ENCODE results near the gene SCAPER. TPM values are rescaled to one million over a fixed set of nuclear protein-coding genes. Genes with fewer than 3 reads are reported as not detected.

The SCAPER gene
- total RNA-seq, 1 experiment from 2014 or later: 21.5 TPM

- Histone ChIP-seq H3K4me1 (ENCODE audit: insufficient read depth, low read length, poor library complexity, severe bottlenecking) (no peaks in the 10 kb centered on the region), H3K9me3 (ENCODE audit: low read depth, low read length, poor library complexity, severe bottlenecking) (no peaks in the 10 kb centered on the region), H3K36me3 (ENCODE audit: insufficient read depth, low read length, poor library complexity, severe bottlenecking) (no peaks in the 10 kb centered on the region), H3K4me3 (ENCODE audit: low read depth, low read length, poor library complexity, severe bottlenecking) (peak within 1 kb of the TSS; percentile 99), H3K27me3 (replicated peaks; ENCODE audit: insufficient read depth, low read depth, low read length, poor library complexity) (no peaks in the 10 kb centered on the region), H3K27ac (ENCODE audit: low read depth, low read length, poor library complexity, severe bottlenecking) (peak within 1 kb of the TSS; percentile 87)
- intact Hi-C loops (cut with micrococcal nuclease; ENCODE audit: unreplicated experiment): no loop called here
- no peak for TF ChIP-seq CTCF (conservative IDR thresholded peaks at IDR 0.05; ENCODE audit: low read depth, low read length)
- TF ChIP-seq EZH2 (IDR thresholded peaks at IDR 0.05; ENCODE audit: borderline replicate concordance, low read depth, low read length, poor library complexity, severe bottlenecking): no peak
- CTCF ChIA-PET: interaction anchor here (0.5 kb wide), 1 partner anchor 1988 kb away, joined by 6 read pairs; the partner anchor contains the start of gene SKIC8
- POLR2A ChIA-PET (ENCODE audit: low non-redundant PET): interaction anchor here (0.6 to 0.7 kb wide), 2 partner anchors 14 to 664 kb away, joined by 4 read pairs; partner anchors contain the start of gene SNX33
- BruUV-seq (replicated peaks): no TSS peak
- peak; percentile 97 for DNase-seq (ENCODE audit: low spot score)
These were observed 593.8 kb downstream of the SCAPER start, which contains the start of gene ETFA for GRCh38 chr15:76311100-76311953. Gene ETFA (minus strand): TSS chr15:76311469. CDS start chr15:76311388, 81 bp downstream.

GRCh38 chr15:76310475-76311099 is 594.6 kb downstream of the SCAPER start:
- DNase-seq (ENCODE audit: low spot score): no peak
- BruUV-seq (replicated peaks): TSS peak; percentile 47
- H3K9me3 ChIP-seq (ENCODE audit: low read depth, low read length, poor library complexity, severe bottlenecking): no peaks in the 10 kb centered on the region
- ChIA-PET POLR2A (ENCODE audit: low non-redundant PET) (interaction anchor here (0.6 kb wide), 1 partner anchor 1302 kb away, joined by 3 read pairs; no protein-coding TSS in a partner anchor), CTCF (interaction anchor here (0.7 kb wide), 1 partner anchor 557 kb away, joined by 4 read pairs; no protein-coding TSS in a partner anchor)
- intact Hi-C loops (cut with micrococcal nuclease; ENCODE audit: unreplicated experiment): no loop called here
- H3K27ac ChIP-seq (ENCODE audit: low read depth, low read length, poor library complexity, severe bottlenecking): peak overlapping the region; percentile 87
- TF ChIP-seq CTCF (conservative IDR thresholded peaks at IDR 0.05; ENCODE audit: low read depth, low read length) (no peak), EZH2 (IDR thresholded peaks at IDR 0.05; ENCODE audit: borderline replicate concordance, low read depth, low read length, poor library complexity, severe bottlenecking) (no peak)
- H3K36me3 ChIP-seq (ENCODE audit: insufficient read depth, low read length, poor library complexity, severe bottlenecking): no peaks in the 10 kb centered on the region
- no peaks in the 10 kb centered on the region for H3K27me3 ChIP-seq (replicated peaks; ENCODE audit: insufficient read depth, low read depth, low read length, poor library complexity)
- H3K4me3 ChIP-seq (ENCODE audit: low read depth, low read length, poor library complexity, severe bottlenecking): peak overlapping the region; percentile 99
- H3K4me1 ChIP-seq (ENCODE audit: insufficient read depth, low read length, poor library complexity, severe bottlenecking): no peaks in the 10 kb centered on the region

- no peak for DNase-seq (ENCODE audit: low spot score)
- Histone ChIP-seq H3K4me1 (ENCODE audit: insufficient read depth, low read length, poor library complexity, severe bottlenecking) (no peaks in the 10 kb centered on the region), H3K4me3 (ENCODE audit: low read depth, low read length, poor library complexity, severe bottlenecking) (peak overlapping the region; percentile 99), H3K36me3 (ENCODE audit: insufficient read depth, low read length, poor library complexity, severe bottlenecking) (no peaks in the 10 kb centered on the region), H3K9me3 (ENCODE audit: low read depth, low read length, poor library complexity, severe bottlenecking) (no peaks in the 10 kb centered on the region), H3K27me3 (replicated peaks; ENCODE audit: insufficient read depth, low read depth, low read length, poor library complexity) (no peaks in the 10 kb centered on the region), H3K27ac (ENCODE audit: low read depth, low read length, poor library complexity, severe bottlenecking) (no peak overlapping the region)
- intact Hi-C loops (cut with micrococcal nuclease; ENCODE audit: unreplicated experiment): no loop called here
- TF ChIP-seq EZH2 (IDR thresholded peaks at IDR 0.05; ENCODE audit: borderline replicate concordance, low read depth, low read length, poor library complexity, severe bottlenecking) (no peak), CTCF (conservative IDR thresholded peaks at IDR 0.05; ENCODE audit: low read depth, low read length) (no peak)
- ChIA-PET POLR2A (ENCODE audit: low non-redundant PET) (interaction anchor here (0.6 kb wide), 1 partner anchor 1303 kb away, joined by 3 read pairs; no protein-coding TSS in a partner anchor), CTCF (interaction anchor here (0.7 kb wide), 1 partner anchor 558 kb away, joined by 4 read pairs; no protein-coding TSS in a partner anchor)
- no TSS peak for BruUV-seq (replicated peaks)
These were observed 595.4 kb downstream of the SCAPER start for GRCh38 chr15:76309601-76310330.
